Stimulated activated CD4-positive, alpha-beta T cell treated with anti-CD3 and anti-CD28 coated beads, Interleukin-2, amount 100 ng/mL, for 48 hours (primary cell): ENCODE results near the gene VEPH1.

Source experiments
- DNase-seq, 2 donors: peaks; one replicate each; pipeline ENCODE4 v3.0.0-alpha.2; 2020

The VEPH1 gene

DNA sequence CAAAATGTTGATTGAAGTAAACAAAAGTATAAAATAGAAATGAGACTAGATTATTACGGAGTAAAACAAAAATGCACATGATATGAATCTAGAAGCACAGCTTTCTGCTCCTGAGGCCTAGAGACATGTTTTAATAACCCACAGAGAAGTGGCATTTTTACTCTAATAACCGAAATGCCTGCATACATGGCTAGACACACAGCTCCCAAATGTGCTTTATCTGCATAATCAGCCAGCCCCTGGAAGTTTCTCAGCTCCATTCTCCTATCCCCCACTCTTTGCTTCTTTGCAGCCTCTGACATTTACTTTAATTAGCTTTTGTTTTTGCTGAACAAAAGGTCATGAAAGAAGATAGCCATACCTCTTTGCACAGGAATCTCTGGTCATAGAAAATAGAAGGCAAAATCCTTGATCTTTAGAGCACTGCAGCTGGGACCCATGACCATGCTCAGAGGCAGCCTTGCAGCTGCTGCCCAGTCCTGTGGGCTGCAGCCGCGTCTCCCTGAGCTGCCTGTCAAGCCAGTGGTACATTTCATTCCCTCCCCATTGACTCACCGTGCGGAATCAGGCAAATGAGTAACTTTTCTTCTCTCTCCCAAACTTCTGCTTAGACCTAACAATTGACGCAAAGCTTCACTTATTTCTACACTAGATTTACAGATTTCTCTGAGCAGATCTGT lies at the start of gene VEPH1:
Gene VEPH1, minus strand, starts transcription at position 501 of the 680 bp plus-strand sequence. CDS start 8,067 bp downstream, outside the sequence.
- no peak for DNase-seq

DNA sequence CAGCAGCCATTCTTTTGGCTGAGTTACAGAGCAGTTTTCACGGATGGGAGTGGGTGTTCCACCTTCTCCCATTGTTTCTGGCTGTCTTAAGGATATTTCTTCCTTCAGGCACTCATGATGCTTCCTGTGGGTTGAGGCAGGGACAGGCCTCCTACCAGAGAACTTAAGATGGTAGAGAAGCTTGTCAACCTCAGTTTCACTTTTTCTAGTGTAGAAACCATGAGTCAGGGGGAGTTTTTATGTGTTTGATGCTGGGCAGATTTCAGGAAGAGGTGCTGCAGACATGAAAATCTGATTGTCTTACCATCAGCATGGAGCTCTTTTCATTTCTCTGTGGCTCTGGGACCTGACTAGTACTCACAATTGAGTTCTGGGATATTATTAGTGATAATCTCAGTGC lies 48.7 kb upstream of the VEPH1 start:
- no peak for DNase-seq

DNA sequence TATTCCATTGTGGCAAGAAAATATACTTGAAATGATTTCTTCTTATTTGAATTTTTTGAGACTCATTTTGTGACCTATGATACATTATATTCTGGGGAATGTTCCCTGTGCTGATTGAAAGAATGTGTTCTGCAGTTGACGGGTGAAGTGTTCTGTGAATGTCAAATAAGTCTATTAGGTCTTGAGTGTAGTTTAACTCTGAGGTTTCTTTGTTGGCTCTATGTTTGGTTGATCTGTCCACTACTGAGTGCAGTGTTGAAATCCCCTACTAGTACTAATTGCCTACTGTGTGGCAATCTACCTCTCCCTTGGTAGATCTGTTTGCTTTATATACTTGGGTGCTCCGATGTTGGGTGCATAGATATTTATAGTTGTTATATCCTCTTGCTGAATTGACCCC lies 46.3 kb upstream of the VEPH1 start:
- DNase-seq = no peak

DNA sequence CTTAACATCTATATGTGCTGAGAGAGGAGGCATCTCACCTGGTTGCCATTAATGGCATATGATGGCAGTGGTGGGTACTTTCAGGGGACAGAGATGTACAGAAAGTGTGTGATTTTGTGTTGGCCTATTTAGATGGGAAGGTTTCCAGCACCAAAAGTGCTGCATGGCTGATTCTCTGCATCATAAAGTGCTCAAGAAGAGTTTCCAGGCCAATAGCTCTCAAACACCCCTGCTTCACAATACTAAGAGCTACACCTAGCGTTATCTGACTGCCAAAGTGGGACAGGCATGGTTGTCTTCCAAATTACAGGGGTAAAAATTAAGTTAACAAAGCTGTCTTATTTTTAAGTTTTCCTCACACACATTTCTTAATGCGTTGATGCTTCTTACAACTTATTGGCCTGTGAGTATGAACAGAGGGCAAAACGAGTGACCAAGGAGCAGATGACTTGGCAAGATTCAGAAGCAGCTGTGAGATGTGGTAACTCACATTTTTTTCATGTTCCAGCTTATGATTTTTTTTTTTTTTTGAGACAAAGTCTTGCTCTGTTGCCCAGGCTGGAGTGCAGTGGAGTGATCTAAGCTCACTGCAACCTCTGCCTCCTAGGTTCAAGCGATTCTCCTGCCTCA lies 41.4 kb upstream of the VEPH1 start:
- DNase-seq = no peak

DNA sequence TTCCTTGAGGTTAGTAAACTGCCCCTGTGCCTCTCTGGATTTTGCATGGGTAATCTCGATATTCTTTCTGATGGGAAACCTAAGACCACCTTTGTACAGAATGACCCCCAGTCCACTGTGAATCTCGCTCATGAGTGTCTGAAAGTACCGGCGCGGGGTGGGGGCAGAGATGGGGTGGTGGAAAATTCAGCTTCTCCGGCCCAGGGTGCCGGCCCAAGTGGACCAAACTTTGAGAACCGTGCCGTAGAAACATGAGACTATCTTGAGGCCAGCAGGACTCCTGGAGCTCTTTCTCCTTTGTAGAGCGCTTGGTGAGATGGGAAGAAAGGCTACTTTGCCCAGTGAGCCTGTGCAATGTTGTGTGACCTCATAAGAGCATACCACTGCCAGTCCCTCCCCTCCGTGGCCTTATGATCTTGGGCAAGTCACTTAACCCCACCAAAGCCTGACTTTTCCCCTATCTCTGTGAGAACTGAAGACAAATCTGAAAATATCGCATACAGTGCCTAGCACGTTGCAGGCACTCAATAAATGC lies 40.4 kb upstream of the VEPH1 start:
- no peak for DNase-seq

DNA sequence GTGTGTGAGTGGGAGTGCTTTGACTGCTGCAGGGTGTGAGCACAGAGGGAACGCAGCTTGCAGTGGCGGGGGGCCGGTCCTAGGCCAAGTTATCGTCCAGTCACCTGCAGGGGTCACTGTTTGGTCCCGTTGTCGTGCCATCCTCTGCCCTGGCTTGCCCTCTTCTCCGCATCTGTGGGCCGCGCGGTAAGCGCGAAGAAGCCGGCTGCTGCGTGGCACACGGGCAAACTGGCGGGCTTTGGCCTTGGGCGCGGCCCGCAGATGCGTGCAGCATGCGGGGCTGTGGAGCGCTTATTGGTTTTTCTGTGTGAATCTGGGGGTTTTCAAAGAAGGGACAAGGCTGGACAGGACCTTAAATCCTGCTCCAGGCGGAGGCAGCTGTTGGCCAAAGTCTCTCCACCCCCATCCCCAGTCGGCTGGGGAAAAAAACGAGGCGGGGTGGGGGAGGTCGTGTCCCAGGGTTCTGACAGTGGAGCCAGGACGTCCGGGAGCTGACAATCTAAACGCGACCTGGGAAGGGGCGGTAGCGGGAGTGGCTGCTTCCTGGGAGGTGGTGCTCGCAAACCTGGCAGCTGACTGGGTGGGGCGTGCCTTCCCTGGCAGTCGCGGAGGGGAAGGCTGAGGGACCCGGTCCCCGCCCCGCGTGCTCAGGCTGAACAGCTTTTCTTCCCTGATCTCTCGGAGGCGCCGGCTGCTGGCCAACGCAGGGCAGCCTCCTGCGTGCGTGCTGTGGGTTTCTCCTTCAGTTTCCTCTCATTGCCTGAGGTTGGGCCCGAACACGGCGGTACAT lies 39.7 kb upstream of the VEPH1 start:
- DNase-seq = no peak

DNA sequence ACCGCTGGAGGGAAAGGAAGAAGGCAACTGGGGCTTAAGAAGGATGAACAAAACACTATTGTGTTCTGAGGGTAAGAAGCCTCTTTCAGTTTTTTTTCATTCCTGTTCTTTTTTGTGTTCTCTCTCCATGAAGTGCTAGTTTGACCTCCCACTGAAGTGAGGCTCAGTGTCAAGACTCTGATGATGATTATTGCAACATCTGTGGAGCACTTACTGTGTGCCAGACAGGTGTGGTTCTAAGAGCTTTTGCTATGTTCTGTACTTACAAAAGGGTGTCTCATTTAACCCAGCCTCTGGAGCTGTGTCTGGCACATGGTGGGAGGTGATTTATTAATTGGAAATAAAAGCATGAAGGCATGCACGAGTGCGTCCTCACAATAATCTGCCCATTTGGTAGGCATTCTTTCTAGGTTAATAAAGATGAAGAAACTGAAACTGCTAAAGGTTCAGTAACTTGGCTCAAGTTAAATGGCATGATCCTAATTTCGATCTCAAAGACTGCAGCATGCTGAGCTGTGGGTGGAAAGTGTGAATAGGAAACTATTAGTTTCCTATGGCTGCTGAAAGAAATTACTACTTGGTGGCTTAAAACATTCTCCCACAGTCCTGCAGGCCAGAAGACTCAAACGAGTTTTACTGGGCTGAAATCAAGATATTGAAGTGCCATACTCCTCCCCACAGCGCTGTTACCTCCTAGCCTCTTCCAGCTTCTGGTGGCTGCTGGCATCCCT lies 38.5 kb upstream of the VEPH1 start:
- no peak for DNase-seq

DNA sequence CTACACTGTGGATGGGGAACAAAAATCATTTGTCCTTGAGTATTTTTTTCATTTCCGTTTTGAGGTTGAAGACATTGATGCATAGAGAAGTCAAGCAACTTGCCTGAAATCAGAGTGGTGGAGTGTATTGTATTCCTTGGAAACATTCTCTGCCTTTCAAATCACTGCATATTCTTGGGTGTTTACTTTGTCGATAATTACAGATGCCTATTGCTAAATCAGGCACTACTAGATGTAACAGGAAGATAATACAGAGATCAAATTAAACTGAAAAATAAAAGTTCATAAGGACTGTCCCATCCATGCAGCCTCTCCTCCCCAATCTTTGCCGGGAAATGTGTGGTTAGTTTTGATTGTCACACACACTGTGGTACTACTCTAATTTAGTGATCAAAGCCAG lies 37.4 kb upstream of the VEPH1 start:
- DNase-seq = no peak

DNA sequence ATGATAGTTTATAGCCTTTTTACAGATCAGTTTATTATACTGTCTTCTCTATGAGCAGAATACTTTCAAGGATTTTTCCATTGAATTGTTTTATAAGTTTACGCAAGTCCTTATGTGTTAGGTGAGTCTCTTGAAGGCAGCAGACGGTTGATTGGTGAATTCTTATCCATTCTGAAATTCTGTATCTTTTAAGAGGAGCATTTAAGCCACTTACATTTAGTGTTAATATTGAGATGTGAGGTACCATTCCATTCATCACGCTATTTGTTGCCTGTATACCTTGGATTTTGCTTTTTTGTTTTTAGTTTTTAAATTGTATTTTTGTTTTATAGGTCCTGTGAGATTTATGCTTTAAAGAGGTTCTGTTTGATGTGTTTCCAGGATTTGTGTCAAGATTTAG lies 32.5 kb upstream of the VEPH1 start:
- DNase-seq = no peak

DNA sequence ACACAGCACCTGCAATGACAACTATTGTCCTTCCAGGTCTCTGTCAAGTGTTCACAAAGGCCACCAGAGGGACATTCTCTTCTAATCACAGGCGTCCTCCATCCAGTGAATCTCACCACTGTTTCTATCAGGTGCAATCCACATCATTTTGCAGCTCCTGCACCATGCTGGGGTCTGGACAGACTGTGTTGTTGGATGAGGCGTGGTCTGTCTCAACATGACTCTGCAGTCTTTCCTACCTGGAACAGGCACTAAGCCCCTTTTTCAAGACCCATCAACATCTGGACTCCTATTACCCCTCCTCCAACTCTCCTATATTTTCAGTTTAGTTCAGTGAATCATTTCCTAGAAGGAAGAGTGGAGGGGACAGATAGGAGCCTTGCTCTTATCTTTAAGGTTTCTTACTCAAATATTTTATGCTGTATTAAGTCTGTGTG lies 31.5 kb upstream of the VEPH1 start:
- no peak for DNase-seq

DNA sequence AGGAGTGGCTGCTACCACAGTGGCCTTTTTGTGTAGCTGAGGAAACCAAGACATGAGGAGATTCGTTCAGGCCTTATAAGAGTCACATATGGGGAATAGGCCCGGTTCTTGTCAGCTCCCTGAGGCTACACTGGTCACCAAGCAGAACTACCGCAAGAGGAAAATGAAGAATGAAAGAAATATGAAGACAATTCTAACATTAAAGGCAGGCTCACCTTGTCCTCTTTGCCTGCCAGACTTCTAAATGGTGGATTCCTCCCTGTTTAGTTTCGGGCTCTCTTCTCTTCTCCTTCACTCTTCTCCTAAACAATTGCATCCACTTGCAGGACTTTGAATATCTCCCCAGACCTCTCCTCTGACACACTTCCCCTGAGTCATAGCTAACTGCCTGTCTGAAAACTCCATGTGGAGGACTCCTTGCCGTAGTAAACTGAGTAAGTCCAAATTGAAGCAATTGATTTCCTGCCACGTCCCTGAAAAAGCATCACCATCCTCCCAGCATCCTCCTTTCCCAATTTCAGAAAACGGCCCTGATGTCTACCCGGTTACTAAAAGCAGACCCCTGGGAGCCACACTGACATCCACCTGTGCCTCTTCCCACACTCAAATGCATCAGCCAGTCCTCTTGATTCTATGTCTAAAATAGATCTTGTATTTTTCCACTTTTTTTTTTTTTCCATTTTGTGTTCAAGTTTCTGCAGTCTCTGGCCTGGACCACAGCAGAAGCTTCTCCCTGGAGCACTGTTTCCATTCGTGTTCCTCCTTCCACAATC lies 30.3 kb upstream of the VEPH1 start:
- DNase-seq = no peak

DNA sequence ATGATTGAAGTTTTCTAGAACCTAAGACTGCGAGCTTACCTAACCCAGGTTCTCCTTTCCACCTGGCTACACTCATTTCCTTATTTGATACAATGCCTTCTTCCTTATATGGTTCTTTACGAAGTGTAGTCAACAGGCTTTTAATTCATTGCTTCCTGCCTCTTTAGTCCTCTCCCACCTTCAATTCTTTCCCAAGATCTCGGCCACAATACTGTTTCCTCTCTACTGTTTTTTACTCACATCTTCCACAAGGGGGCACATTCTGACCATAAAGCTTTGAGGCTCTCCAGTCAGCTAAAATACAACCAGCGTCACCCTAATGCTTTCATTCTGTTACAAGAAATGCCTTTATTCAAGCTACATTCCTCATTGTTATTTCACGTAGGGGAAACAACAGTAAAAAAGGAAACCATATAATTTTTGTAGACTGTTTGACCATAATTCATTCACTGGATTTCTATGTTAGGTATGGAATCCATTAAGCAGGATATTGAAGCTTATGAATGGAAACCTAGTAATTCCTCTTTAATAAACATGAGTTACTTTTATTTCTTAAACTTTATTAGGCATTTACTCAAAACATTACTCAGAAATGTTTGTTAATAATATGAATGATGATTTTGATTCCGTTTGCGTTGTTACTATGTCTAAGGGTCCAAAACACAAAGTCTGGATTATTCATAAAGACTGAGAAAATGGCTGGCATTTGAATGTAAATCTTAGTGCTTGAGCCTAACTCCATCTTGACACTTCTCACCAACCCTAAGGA lies 29.5 kb upstream of the VEPH1 start:
- DNase-seq = no peak

DNA sequence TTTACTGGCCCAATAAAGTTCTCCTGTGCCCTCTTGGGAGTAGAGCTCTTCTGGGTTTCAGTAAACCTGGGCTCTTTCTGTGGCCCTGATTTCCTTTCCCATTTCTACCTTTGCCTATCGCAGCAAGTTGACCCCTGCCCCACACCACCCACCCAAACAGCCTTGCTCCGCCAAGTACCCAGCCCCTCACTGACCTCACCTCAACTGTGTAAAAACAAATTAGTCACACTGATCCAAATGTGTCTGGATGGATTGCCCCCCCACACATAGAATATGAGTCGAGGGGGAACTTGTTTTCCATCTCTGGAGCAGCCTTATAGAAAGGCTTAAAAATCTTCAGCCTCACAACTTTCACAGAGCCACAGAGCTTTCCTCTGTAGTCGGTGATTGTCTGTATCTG lies 28.6 kb upstream of the VEPH1 start:
- DNase-seq = no peak

DNA sequence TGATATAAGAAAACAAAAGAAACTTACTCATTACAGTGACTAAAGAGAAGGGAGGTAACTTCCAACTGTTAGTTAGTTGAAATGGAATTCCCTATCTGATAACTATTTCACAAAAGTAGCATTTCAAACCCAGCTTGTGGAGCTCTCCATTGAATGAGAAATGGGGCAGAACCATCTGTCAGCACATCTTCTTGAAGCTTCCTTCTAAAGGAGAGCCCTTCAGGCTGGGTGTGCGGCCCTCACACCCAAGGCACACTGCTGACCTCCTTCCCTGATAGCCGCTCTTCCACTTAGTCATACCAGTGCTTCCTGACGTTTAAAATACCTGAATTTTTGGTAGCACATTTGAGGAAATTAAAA lies 28.1 kb upstream of the VEPH1 start:
- DNase-seq = no peak

DNA sequence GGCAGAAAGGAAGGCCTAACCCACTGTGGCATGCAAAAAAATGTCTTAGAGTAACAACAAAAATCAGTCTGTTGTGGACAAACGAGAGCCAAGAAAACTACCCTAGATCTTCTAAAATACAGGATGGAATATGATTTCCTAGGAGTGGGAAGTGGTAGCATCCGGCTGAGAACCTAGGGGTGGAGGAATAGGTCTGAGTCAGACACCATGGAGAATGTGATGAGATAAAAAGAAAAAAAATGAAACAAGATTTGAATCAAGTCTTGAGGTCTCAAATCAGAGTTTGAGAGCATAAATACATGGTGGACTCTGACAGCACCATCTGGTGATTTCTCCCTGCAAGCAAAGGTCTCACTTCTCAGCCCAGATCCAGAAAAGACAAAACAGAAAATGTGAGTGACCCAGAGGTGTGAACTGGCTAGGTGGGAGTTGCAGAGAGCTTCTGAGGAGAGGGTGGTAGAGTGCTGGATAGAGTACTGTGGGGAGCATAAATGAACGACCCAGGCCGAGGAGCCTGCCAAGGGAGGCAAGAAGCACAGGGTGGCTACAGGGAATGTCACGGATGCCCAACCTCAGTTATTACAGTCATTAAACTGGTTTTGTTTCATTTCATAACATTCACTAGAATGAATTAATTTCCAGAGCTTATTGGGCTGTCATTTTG lies 27.6 kb upstream of the VEPH1 start:
- DNase-seq = no peak

DNA sequence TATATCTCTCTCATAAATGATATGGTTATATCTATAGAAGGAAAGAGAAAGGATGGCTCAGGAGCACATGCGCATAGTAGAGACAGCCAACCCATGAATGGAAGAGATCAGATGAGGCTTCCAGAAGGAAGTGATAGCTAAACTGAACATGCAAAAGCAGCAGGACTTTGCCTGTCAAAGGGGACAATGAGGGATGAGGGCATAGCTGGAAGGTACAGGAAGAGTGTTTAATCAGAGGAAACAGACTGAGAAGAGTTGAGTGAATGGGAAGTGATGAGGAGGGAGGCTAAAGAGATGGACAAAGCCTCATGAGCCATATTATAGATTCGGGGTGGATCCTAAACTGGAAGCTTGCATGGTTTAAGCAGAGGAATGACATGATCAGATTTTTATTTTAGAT lies 26.5 kb upstream of the VEPH1 start:
- DNase-seq = no peak

DNA sequence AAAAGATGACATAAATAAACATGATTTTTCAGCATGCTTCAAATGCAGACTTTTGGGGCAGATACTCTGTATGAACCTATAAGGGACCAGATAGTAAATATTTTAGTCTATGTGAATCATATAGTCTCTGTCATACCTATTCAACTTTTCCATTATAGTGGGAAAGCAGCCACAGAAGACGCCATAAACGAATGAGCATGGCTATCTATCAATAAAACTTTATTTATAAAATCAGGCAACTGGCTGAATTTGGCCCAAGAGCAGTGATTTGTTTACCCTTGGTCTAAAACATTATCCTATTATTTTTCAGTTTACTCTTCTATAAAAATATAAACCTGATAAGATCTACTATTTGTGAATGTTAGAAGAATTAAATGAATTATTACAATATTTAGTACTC lies 25.9 kb upstream of the VEPH1 start:
- no peak for DNase-seq

DNA sequence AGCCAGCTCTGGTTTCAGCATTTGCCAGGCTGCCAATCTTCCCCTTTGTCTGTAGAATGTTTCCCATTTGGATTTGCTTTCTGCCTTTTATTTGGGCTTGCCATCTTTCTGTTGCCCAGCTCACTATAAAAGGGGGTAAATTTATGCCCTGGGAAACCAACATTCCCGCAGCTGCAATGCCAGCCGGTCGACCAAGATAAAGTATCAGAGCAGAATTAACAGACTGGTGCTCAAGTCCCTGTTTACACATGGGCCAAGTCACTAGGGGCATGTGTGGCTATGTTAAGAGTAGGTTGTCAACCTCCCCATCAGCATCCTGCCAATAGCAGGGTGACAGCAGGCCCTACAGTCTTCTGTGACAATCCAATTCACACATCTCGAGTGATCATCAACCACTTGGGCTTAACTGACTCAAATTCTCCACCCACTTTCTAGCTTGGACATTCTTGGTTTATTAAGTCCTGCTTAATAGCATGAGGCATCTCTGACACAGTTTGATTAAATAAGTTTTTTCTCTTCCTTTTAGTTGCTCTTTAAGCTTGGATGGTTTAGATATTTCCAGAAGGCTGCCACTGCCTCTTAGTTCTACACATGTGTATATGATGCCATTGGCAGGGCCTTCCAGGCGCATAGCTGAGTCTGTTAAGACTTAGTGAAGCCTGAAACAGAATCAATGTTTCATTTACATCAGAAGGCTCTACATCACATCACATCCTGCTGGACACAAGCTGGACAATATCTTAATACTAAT lies 24.1 kb upstream of the VEPH1 start:
- DNase-seq = no peak

DNA sequence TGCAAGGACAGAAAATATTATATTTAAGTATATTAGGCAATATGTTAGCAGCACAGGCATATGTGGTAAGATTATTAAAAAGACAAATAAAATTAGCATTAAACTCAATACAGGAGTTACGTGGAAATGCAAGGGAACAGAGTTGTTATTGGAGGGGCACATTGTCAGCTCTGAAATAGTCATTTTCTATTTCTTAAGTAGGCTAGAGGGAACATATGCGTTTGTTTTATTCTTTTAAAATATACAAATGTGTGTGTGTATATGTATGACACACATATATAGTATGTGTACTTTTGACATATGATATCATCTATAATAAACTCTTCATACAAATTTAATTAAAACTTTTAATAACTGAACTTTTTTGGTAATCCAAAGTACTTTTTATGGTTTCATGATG lies 22.8 kb upstream of the VEPH1 start:
- no peak for DNase-seq

DNA sequence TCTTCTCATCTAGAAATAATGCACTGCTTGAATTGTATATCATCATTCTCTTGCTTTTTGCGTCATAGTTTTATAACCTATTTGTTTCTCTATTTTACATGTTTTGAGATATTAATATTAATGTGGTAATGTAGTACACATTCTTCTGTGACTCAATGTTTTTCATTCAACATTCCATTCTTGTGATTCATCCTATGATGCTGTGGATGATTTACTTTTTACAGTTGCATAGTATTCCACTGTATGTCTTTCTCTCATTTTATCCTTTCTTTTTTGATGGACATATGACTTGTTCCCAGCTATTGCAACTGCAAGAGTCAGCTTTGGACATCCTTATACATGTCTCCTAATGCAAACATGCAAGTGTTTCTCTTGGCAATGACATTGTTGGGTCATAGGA lies 20.6 kb upstream of the VEPH1 start:
- no peak for DNase-seq
